GM12801 (cell line): ENCODE results near the gene PCSK5.

ENCODE experiments used
- TF ChIP-seq, protein P1 (sequence below): IDR thresholded peaks from one replicate; pipeline ENCODE4 v1.5.1; 2011; ENCODE audit warnings: control low read depth; ENCODE audit not compliant: insufficient read length; ENCODE audit errors: extremely low read depth

Gene PCSK5

DNA sequence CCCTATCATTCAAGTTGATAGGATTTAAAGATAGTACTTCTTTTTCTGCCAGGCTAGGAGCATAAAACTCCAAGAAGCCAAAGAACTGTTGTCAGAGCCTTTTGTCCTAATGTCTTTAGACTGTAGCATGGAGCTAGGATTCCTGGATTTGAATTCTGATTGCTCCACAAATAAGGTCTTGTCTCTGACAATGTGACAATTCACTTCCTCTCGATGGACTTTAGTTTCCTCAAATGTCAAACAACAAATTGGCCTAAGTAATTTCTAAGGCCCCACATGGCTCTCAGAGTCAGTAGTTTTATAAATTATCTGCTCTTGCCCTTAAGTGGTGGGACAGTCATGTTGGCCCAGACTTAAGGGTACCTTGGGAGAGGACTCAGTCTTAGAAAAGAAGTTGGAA is 467.1 kb downstream of the PCSK5 start:
- TF ChIP-seq, protein P1, sequence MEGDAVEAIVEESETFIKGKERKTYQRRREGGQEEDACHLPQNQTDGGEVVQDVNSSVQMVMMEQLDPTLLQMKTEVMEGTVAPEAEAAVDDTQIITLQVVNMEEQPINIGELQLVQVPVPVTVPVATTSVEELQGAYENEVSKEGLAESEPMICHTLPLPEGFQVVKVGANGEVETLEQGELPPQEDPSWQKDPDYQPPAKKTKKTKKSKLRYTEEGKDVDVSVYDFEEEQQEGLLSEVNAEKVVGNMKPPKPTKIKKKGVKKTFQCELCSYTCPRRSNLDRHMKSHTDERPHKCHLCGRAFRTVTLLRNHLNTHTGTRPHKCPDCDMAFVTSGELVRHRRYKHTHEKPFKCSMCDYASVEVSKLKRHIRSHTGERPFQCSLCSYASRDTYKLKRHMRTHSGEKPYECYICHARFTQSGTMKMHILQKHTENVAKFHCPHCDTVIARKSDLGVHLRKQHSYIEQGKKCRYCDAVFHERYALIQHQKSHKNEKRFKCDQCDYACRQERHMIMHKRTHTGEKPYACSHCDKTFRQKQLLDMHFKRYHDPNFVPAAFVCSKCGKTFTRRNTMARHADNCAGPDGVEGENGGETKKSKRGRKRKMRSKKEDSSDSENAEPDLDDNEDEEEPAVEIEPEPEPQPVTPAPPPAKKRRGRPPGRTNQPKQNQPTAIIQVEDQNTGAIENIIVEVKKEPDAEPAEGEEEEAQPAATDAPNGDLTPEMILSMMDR: no peak

DNA sequence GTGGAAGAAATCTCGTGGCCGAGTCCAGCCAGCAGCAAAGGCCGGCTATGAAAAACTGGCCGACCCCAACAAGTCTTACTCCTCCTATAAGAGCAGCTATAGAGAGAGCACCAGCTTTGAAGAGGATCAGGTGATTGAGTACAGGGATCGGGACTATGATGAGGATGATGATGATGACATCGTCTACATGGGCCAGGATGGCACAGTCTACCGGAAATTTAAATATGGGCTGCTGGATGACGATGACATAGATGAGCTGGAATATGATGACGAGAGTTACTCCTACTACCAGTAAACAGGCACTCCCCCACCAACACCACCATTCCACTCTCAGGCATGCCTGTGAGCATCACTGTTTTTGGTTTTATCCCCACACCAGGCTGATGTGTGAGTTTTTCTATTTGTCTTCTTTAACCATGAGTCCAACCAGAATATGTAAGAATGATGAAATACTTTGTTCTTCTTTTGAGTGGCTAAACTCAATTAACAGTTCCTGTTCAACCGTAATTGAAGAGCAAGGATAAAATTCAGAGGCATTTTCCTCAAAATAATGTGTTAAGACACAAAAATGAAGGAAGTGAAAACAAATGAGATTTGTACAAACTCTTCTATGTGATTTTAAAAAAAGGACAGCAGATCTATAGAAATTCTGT is 468.3 kb downstream of the PCSK5 start:
- TF ChIP-seq, protein P1: no peak

DNA sequence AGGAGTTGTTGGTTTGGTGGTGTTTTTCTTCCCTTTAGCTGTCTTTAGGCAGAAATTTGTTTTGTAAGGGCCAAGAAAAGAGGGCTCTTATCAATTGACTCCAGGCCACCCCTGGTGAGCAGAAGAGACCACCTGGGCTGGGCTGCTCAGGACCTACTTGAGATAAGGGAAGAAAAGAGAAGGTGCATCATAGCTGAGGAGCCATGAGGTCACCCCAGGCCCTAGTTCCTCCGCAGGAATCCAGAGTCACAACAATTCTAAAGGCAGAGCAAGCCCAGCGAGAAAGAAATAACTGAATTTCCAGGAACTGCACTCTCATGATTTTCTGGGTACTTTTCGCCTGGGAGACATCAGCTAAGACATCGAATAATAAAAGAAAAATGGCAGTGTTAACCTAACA is 468.9 kb downstream of the PCSK5 start:
- TF ChIP-seq, protein P1: no peak

DNA sequence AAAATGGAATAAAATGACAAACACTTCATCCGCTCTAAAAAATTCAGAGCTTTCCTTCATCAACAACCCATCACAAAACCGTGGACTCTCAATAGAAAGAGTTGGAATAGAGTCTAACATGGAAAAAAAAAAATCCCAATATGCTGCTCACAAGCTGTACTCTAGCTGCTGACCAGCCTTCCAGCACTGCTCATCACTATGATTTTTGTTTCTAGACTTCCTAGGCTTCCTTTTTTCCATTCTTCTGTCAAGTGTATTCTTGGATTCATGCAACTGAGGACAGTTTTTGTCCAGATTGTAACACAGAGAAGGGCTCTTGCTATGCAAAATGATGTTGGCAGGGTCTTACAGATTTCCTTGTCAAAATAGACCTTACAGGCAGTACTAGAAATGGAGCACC is 469.3 kb downstream of the PCSK5 start:
- TF ChIP-seq, protein P1: no peak

DNA sequence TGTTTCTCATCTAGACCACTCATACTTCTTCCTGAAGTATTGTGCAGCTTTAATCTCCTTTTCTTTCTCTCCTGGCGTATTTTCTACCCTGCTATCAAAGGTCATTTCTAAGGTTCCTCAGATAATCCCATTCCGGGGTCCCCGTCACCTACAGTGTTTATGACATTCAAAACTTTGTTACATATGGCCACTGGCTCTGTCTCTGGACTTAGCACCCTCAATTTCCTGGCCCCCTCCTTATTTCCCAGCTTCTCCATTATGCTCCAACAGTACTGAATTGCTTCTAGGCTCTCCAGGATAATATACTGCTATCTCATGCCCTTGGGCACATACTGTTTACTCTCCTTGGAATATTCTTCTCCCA is 472.5 kb downstream of the PCSK5 start:
- TF ChIP-seq, protein P1: no peak

DNA sequence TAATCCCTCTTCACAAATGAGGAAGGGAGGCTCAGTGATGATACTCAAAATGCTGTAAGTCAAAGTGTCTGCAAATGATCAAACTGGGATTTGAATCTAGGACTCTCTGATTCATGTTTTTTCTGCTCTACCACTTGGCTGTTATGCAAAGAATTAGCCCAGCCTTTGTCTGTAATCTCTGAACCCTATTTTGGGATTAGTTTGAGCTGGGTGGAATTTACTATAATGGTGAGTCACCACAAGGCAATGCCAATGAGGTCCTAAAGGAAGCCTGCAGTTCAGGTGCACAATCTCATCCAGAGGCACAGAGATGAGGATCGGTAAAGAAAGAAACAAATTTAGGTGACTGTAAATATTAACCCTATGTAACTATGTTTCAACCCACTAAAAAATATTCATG is 474.6 kb downstream of the PCSK5 start:
- TF ChIP-seq, protein P1: no peak

DNA sequence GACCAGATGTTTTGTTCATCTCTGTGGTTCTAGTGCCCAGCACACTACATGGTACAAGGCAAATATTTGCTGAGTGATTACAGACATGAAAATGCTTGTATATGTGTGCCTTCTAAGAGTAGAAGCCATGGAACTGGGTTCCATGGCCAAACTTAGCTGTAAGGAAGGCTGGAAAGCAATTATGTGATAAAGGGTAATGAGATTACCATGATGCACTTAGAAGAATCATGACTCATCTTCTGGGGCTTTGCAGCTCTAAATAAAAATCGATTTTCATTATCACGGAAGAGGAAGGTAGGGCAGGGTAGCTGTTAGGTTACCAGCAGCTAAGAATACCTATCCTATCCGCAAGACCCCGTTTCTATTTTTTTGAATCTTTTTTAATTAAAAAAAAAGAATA is 475.8 kb downstream of the PCSK5 start:
- TF ChIP-seq, protein P1: no peak
